ENCODE measurements around the gene UQCC5. TPM values are rescaled to one million over a fixed set of nuclear protein-coding genes. Genes with fewer than 3 reads are reported as not detected.

UQCC5 gene

DNA sequence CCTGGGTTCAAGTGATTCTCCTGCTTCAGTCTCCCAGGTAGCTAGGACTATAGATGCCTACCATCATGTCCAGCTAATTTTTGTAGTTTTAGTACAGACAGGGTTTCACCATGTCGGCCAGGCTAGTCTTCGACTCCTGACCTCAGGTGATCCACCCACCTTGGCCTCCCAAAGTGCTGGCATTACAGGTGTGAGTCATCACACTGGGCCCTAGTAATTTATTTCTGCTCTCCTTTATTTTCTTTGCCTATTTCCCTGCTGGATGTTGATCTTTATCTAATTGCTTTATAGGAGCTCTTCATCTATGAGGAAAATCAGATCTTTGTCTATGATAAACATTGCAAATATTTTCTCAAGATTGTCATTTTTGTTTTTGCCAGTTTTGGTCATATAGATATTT is 31.7 kb downstream of the UQCC5 start:
- Histone ChIP-seq H3K9me3 (replicated peaks; ENCODE audit: low read length) (no peaks in the 10 kb centered on the region), H3K27me3 (ENCODE audit: control insufficient read depth, insufficient read depth, low read length) (no peaks in the 10 kb centered on the region), H3K4me3 (ENCODE audit: low read length) (no peak overlapping the region), H3K4me1 (ENCODE audit: control insufficient read depth, insufficient read depth, low read length) (peaks cover 9% of the 10 kb centered on the region), H3K36me3 (ENCODE audit: insufficient read depth, low read length) (peaks cover 22% of the 10 kb centered on the region), H3K9ac (ENCODE audit: low read depth, low read length) (no peak overlapping the region), H3K4me2 (ENCODE audit: low read length) (no peak overlapping the region)

DNA sequence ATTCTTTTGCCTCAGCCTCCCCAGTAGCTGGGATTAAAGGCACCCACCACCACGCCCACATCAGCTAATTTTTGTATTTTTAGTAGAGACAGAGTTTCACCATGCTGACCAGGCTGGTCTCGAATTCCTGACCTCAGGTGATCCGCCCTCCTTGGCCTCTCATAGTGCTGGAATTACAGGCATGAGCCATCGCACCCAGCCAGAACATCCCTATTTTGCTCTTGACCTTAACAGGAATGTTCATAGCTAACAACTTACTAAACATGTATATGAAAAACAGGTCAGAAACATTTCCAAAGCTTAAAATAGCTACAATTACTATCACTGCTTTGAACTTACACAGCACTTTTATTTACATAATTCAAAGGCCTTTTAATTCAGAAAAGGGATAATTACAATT is 33.7 kb downstream of the UQCC5 start:
- no peaks in the 10 kb centered on the region for H3K27me3 ChIP-seq (ENCODE audit: control insufficient read depth, insufficient read depth, low read length)
- H3K4me3 ChIP-seq (ENCODE audit: low read length): no peak overlapping the region
- H3K36me3 ChIP-seq (ENCODE audit: insufficient read depth, low read length): peaks cover 25% of the 10 kb centered on the region
- H3K4me1 ChIP-seq (ENCODE audit: control insufficient read depth, insufficient read depth, low read length): peaks cover 9% of the 10 kb centered on the region
- H3K4me2 ChIP-seq (ENCODE audit: low read length): no peak overlapping the region
- H3K9ac ChIP-seq (ENCODE audit: low read depth, low read length): no peak overlapping the region
- no peaks in the 10 kb centered on the region for H3K9me3 ChIP-seq (replicated peaks; ENCODE audit: low read length)

DNA sequence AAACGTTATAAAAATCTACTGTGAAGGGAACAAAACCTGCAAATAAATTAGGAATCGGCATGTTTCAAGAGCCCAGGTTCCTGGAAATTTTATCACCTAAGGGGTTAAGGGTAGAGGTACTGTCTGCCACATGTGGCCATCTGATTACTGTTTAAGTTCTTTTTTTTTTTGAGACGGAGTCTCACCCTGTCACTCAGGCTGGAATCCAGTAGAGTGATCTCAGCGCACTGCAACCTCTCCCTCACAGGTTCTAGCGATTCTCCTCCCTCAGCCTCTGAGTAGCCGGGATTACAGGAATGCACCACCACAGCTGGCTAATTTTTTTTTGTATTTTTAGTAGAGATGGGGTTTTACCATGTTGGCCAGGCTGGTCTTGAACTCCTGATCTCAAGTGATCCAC is 35.8 kb downstream of the UQCC5 start:
- peaks cover 9% of the 10 kb centered on the region for H3K4me1 ChIP-seq (ENCODE audit: control insufficient read depth, insufficient read depth, low read length)
- no peak overlapping the region for H3K4me2 ChIP-seq (ENCODE audit: low read length)
- no peak overlapping the region for H3K4me3 ChIP-seq (ENCODE audit: low read length)
- no peaks in the 10 kb centered on the region for H3K9me3 ChIP-seq (replicated peaks; ENCODE audit: low read length)
- H3K36me3 ChIP-seq (ENCODE audit: insufficient read depth, low read length): peaks cover 30% of the 10 kb centered on the region
- no peak overlapping the region for H3K9ac ChIP-seq (ENCODE audit: low read depth, low read length)
- H3K27me3 ChIP-seq (ENCODE audit: control insufficient read depth, insufficient read depth, low read length): no peaks in the 10 kb centered on the region

DNA sequence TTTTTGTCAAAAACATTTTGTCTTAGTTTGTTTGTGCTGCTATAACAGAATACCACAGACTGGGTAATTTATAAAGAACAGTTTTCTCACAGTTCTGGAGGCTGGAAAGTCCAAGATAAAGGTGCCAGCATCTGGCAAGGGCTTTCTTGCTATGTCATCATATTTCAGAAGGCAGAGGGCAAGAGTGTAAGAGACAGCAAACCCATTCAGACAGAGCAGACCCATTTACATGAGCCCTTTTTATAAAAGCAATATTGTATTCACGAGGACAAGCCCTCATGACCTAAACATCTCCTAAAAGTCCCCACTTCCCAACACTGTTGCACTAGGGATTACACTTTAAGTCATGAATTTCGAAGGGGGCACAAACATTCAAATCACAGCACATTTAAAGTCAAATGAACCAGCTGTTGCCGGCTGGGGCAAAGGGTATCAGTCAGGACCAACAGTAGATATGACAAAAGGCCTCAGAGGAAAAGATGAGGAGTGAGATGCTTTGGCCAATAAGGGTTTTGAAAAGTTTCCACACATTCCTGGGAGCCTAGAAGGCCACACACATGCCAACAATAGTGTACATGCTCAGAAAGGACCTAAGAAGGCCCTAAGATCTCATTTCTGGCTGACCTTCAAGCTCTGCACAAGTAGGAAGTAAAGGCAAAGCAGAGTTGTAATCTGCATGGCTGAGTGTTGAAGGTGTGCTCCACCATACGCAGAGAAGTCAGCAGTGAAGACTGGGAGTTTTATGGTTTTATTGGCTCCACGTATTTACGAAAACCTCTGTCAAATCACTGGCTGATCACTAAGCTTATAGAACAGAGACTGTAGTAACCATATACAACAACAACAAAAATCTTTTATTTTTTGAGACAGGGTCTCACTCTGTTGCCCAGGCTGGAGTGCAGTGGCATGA is 37.9 kb downstream of the UQCC5 start:
- Histone ChIP-seq H3K27me3 (ENCODE audit: control insufficient read depth, insufficient read depth, low read length) (no peaks in the 10 kb centered on the region), H3K4me3 (ENCODE audit: low read length) (no peak overlapping the region), H3K36me3 (ENCODE audit: insufficient read depth, low read length) (peaks cover 45% of the 10 kb centered on the region), H3K4me2 (ENCODE audit: low read length) (no peak overlapping the region), H3K9me3 (replicated peaks; ENCODE audit: low read length) (no peaks in the 10 kb centered on the region), H3K4me1 (ENCODE audit: control insufficient read depth, insufficient read depth, low read length) (peaks cover 9% of the 10 kb centered on the region), H3K9ac (ENCODE audit: low read depth, low read length) (no peak overlapping the region)

Small RNA genes lying within 50 kb of the gene (small RNA-seq; reads per million reads assigned to genes)
- gene RNU6-856P: not detected
- gene RNU6ATAC16P: not detected

Data from skeletal muscle satellite cell (primary cell).